ENCODE results near the gene TCEA3. TPM values are rescaled to one million over a fixed set of nuclear protein-coding genes. Genes with fewer than 3 reads are reported as not detected.

The TCEA3 gene
- total and polyA plus RNA-seq, 2 of the 4 experiments (the other 2 are of a cell fraction) = 3.0 to 6.3 TPM

GRCh38 chr1:23337869-23338268 lies 86.7 kb downstream of the TCEA3 start:
- Histone ChIP-seq H2BK5ac (ENCODE audit: low read depth, low read length, poor library complexity, severe bottlenecking) (no peak overlapping the region), H2BK20ac (ENCODE audit: low read depth, low read length) (no peak overlapping the region), H2AK9ac (replicated peaks; ENCODE audit: low read depth, low read length, poor library complexity) (no peak overlapping the region), H3K27me3 (ENCODE audit: control insufficient read depth, insufficient read depth, low read length) (no peaks in the 10 kb centered on the region), H4K8ac (ENCODE audit: low read depth in 2 of 2, low read length in 2 of 2) (no peak overlapping the region), H3K4me1 (ENCODE audit: control insufficient read depth, insufficient read depth, low read length) (peaks cover 4% of the 10 kb centered on the region; the same call in 1 of the 2 replicates), H2BK15ac (ENCODE audit: low read depth, low read length) (no peak overlapping the region), H3K4ac (ENCODE audit: low read depth, low read length) (no peak overlapping the region), H3K9ac (ENCODE audit: low read depth, low read length) (no peak overlapping the region), H3K27ac (ENCODE audit: insufficient read depth, low read length) (no peak overlapping the region), H2BK120ac (ENCODE audit: low read depth, low read length) (no peak overlapping the region), H3K56ac (ENCODE audit: extremely low read depth, insufficient read depth, low read length) (no peak overlapping the region), H3K14ac (replicated peaks; ENCODE audit: low read depth, low read length) (no peak overlapping the region), H3K36me3 (ENCODE audit: control insufficient read depth, insufficient read depth, low read length) (peaks cover 31% of the 10 kb centered on the region), H4K5ac (ENCODE audit: low read depth, low read length) (no peak overlapping the region), H3K23ac (ENCODE audit: low read depth, low read length) (peak overlapping the region; percentile 62; the same call in 1 of the 2 replicates), H3K9me3 (ENCODE audit: control insufficient read depth, insufficient read depth, low read length) (no peaks in the 10 kb centered on the region), H2AFZ (replicated peaks; ENCODE audit: low read length, poor library complexity) (no peak overlapping the region), H4K20me1 (ENCODE audit: insufficient read depth, low read length) (peaks cover 69% of the 10 kb centered on the region), H3K79me1 (ENCODE audit: low read depth in 1 of 2, low read length in 2 of 2) (peaks cover 7 to 26% of the 10 kb centered on the region in 2 experiments; a peak in 3 of 4 replicates), H3K9me1 (ENCODE audit: insufficient read depth, low read length) (peaks cover 2% of the 10 kb centered on the region), H3K4me2 (ENCODE audit: low read depth, low read length) (no peak overlapping the region), H3K18ac (ENCODE audit: low read depth, low read length) (no peak overlapping the region), H2AK5ac (ENCODE audit: low read depth, low read length) (no peak overlapping the region), H4K91ac (ENCODE audit: insufficient read depth, low read depth, low read length) (no peak overlapping the region), H3K4me3 (ENCODE audit: insufficient read depth, low read depth, low read length) (no peak overlapping the region)
- intact Hi-C loops (cut with micrococcal nuclease) = no loop called here
- no peak for TF ChIP-seq MAFK (IDR thresholded peaks at IDR 0.05; ENCODE audit: low read depth, low read length)
- no peak for TF ChIP-seq CEBPB (IDR thresholded peaks at IDR 0.05; ENCODE audit: low read depth, low read length)
- TF ChIP-seq RFX5 (IDR thresholded peaks at IDR 0.05; ENCODE audit: low read depth, low read length) = no peak
- no TSS peak for BruUV-seq (replicated peaks)
- dilution Hi-C loops (cut with HindIII; ENCODE audit: low sequenced_read_pairs, unreplicated experiment) = loop anchor here (10.0 kb wide), 1 partner anchor 87 kb away; the partner anchor contains the start of gene TCEA3
- no peak for ATAC-seq (ENCODE audit: low read depth)
- in situ Hi-C loops (cut with MboI; ENCODE audit: low sequenced_read_pairs) = no loop called here
- ChIA-PET CTCF (no interaction called here), POLR2A (ENCODE audit: unreplicated experiment) (interaction anchor here (0.6 kb wide), 1 partner anchor 49 kb away, joined by 6 read pairs; no protein-coding TSS in a partner anchor)
- WGBS, 2 experiments (ENCODE audit: extremely low coverage in 2 of 2, insufficient read length in 1 of 2) = no CpG with 5 or more reads among the region's 2 CpGs
- DNase-seq = peak; percentile 25

All from IMR-90 (cell line).